H1 (cell line): Measurements from ENCODE around the gene CTNND2. TPM values are rescaled to one million over a fixed set of nuclear protein-coding genes. Genes with fewer than 3 reads are reported as not detected.

Experiments used
- CTCF ChIA-PET: fragments of 300-600 bp; sonication (Branson Sonifier 250); formaldehyde crosslinking; loops from one replicate; lab custom pipeline; 2021; ENCODE audit not compliant: partially characterized antibody; lab: Charles Lee
- POLR2A ChIA-PET: fragments of 300-600 bp; sonication (Branson Sonifier 250); formaldehyde crosslinking; loops from one replicate; lab custom pipeline; 2021; ENCODE audit warnings: inconsistent platforms; ENCODE audit not compliant: partially characterized antibody; lab: Charles Lee
- DNase-seq, 2 experiments: peaks; one replicate each; pipeline versions ENCODE4 v3.0.0 to v3.0.0-alpha.2; 2010 to 2022; ENCODE audit warnings: low spot score in 2 of 2, low read depth in 1 of 2, mixed read lengths in 1 of 2
- FAIRE-seq: peaks from 2 replicates; lab custom pipeline; 2011; peaks lifted over from hg19 to GRCh38; lab: Jason Lieb, UNC
- H2AFZ ChIP-seq: 2 replicates; pipeline ENCODE4 v1.8.1; 2012; ENCODE audit warnings: low read length, inconsistent platforms
- H2AK5ac ChIP-seq: 2 replicates; pipeline ENCODE4 v1.6.1; 2013; ENCODE audit warnings: low read depth, low read length
- H2BK120ac ChIP-seq: replicated peaks from 2 replicates; pipeline ENCODE3; 2013; ENCODE audit warnings: low read depth, low read length, inconsistent platforms
- H2BK12ac ChIP-seq: 2 replicates; pipeline ENCODE4 v1.6.1; 2013; ENCODE audit warnings: low read depth, low read length
- H2BK15ac ChIP-seq: 2 replicates; pipeline ENCODE4 v1.6.1; 2013; ENCODE audit warnings: low read length
- H2BK20ac ChIP-seq: 2 replicates; pipeline ENCODE4 v1.6.1; 2013; ENCODE audit warnings: low read length
- H2BK5ac ChIP-seq: 2 replicates; pipeline ENCODE4 v1.6.1; 2013; ENCODE audit warnings: low read depth, low read length
- H3K14ac ChIP-seq: 2 replicates; pipeline ENCODE4 v1.6.1; 2013; ENCODE audit warnings: inconsistent platforms; ENCODE audit not compliant: insufficient read length
- H3K18ac ChIP-seq: 2 replicates; pipeline ENCODE4 v1.6.1; 2013; ENCODE audit warnings: low read length; ENCODE audit errors: extremely low read depth
- H3K23ac ChIP-seq: 2 replicates; pipeline ENCODE4 v1.6.1; 2013; ENCODE audit warnings: inconsistent platforms; ENCODE audit not compliant: insufficient read length
- H3K23me2 ChIP-seq: 2 replicates; pipeline ENCODE4 v1.6.1; 2013; ENCODE audit warnings: low read depth, low read length
- H3K27ac ChIP-seq: 2 replicates; pipeline ENCODE4 v1.6.1; 2011; ENCODE audit warnings: low read depth, low read length, inconsistent platforms
- H3K27me3 ChIP-seq, 4 experiments: replicated peaks in 1 of 4; 1 replicate in 1 of 4; 2 replicates in 3 of 4; pipeline versions ENCODE4 v1.6.1 to v1.8.1; 2011 to 2013; ENCODE audit warnings: low read length in 3 of 4, mild to moderate bottlenecking in 3 of 4, inconsistent platforms in 2 of 4, mixed read lengths in 2 of 4, moderate library complexity in 1 of 4; ENCODE audit not compliant: control insufficient read depth in 3 of 4, insufficient read depth in 3 of 4; ENCODE audit errors: extremely low read depth in 1 of 4
- H3K36me3 ChIP-seq, 4 experiments: 2 replicates each; pipeline versions ENCODE4 v1.6.1 to v1.8.1; 2011 to 2013; ENCODE audit warnings: mild to moderate bottlenecking in 4 of 4, low read length in 3 of 4, moderate library complexity in 2 of 4, control low read depth in 1 of 4, inconsistent platforms in 1 of 4; ENCODE audit not compliant: insufficient read depth in 4 of 4, control insufficient read depth in 2 of 4
- H3K4ac ChIP-seq: replicated peaks from 2 replicates; pipeline ENCODE3; 2013; ENCODE audit warnings: low read length, low read depth, mixed read lengths, inconsistent platforms; ENCODE audit not compliant: insufficient read length
- H3K4me1 ChIP-seq, 4 experiments: replicated peaks in 1 of 4; 1 replicate in 1 of 4; 2 replicates in 3 of 4; pipeline versions ENCODE4 v1.6.1 to v1.8.1; 2011 to 2013; ENCODE audit warnings: low read length in 3 of 4, inconsistent platforms in 2 of 4, mixed read lengths in 1 of 4; ENCODE audit not compliant: insufficient read depth in 4 of 4, control insufficient read depth in 3 of 4
- H3K4me2 ChIP-seq, 2 experiments: 2 replicates each; pipeline versions ENCODE4 v1.6.1 to v1.8.1; 2011 to 2013; ENCODE audit warnings: low read depth in 2 of 2, low read length in 2 of 2, control low read depth in 1 of 2, inconsistent platforms in 1 of 2, mild to moderate bottlenecking in 1 of 2; ENCODE audit not compliant: insufficient read depth in 1 of 2
- H3K4me3 ChIP-seq, 4 experiments: fragments of 200-600, 300-600 bp in 1 of 4; sonication (generic), shearing (Covaris generic), sonication (Bioruptor Twin) in 1 of 4; 2 replicates each; pipeline versions ENCODE4 v1.5.1 to v1.8.1; 2011 to 2016; ENCODE audit warnings: low read length in 4 of 4, low read depth in 3 of 4, control low read depth in 2 of 4, inconsistent platforms in 2 of 4, mild to moderate bottlenecking in 2 of 4, mixed read lengths in 1 of 4, moderate library complexity in 1 of 4; ENCODE audit not compliant: insufficient read depth in 2 of 4; ENCODE audit errors: extremely low read depth in 1 of 4
- H3K56ac ChIP-seq: replicated peaks from 2 replicates; pipeline ENCODE3; 2013; ENCODE audit warnings: low read depth, mild to moderate bottlenecking, mixed read lengths, low read length, inconsistent platforms; ENCODE audit not compliant: insufficient read length
- H3K79me1 ChIP-seq: 2 replicates; pipeline ENCODE4 v1.6.1; 2013; ENCODE audit warnings: low read depth, low read length, control low read depth
- H3K79me2 ChIP-seq, 2 experiments: 2 replicates each; pipeline versions ENCODE4 v1.6.1 to v1.8.1; 2012 to 2013; ENCODE audit warnings: low read length in 2 of 2, mild to moderate bottlenecking in 2 of 2, inconsistent platforms in 1 of 2; ENCODE audit not compliant: insufficient read depth in 2 of 2, control insufficient read depth in 1 of 2
- H3K9ac ChIP-seq, 4 experiments: replicated peaks in 1 of 4; 1 replicate in 1 of 4; 2 replicates in 3 of 4; pipeline versions ENCODE4 v1.6.1 to v1.8.1; 2011 to 2013; ENCODE audit warnings: low read depth in 3 of 4, low read length in 3 of 4, control low read depth in 2 of 4, mild to moderate bottlenecking in 2 of 4, moderate library complexity in 2 of 4, inconsistent platforms in 1 of 4; ENCODE audit errors: extremely low read depth in 1 of 4
- H3K9me3 ChIP-seq, 2 experiments: 2 replicates each; pipeline versions ENCODE4 v1.6.1 to v1.8.1; 2012 to 2013; ENCODE audit warnings: mild to moderate bottlenecking in 2 of 2, moderate library complexity in 2 of 2, control low read depth in 1 of 2, inconsistent platforms in 1 of 2, low read depth in 1 of 2, low read length in 1 of 2, mixed read lengths in 1 of 2; ENCODE audit not compliant: insufficient read depth in 2 of 2
- H4K20me1 ChIP-seq, 2 experiments: replicated peaks in 1 of 2; 2 replicates each; pipeline versions ENCODE3 to v1.8.1; 2011 to 2013; ENCODE audit warnings: inconsistent platforms in 2 of 2, low read length in 2 of 2, mild to moderate bottlenecking in 1 of 2; ENCODE audit not compliant: insufficient read depth in 2 of 2, control insufficient read depth in 1 of 2
- H4K5ac ChIP-seq: 2 replicates; pipeline ENCODE4 v1.6.1; 2013; ENCODE audit warnings: low read length, low read depth, mixed read lengths, inconsistent platforms; ENCODE audit not compliant: insufficient read length
- H4K8ac ChIP-seq: 2 replicates; pipeline ENCODE4 v1.8.0; 2013; ENCODE audit warnings: mild to moderate bottlenecking, moderate library complexity, low read length, inconsistent platforms; ENCODE audit not compliant: insufficient read depth; ENCODE audit errors: extremely low read depth
- H4K91ac ChIP-seq: replicated peaks from 2 replicates; pipeline ENCODE3; 2013; ENCODE audit warnings: low read length, mixed read lengths, inconsistent platforms; ENCODE audit not compliant: insufficient read length
- BRCA1 ChIP-seq: IDR thresholded peaks from 2 replicates; pipeline ENCODE4 v1.6.1; 2012; ENCODE audit warnings: low read depth, low read length, improper control_type of control experiment
- FOSL1 ChIP-seq: IDR thresholded peaks from 2 replicates; pipeline ENCODE4 v1.6.1; 2011; ENCODE audit warnings: mild to moderate bottlenecking, low read depth, low read length, moderate library complexity; ENCODE audit not compliant: insufficient read depth
- HDAC6 ChIP-seq: IDR thresholded peaks from one replicate; pipeline ENCODE4 v1.7.1; 2012; ENCODE audit warnings: low read depth, mild to moderate bottlenecking, inconsistent platforms, low read length, moderate library complexity
- KDM4A ChIP-seq: IDR thresholded peaks from one replicate; pipeline ENCODE4 v1.7.1; 2012; ENCODE audit warnings: low read depth, mild to moderate bottlenecking, moderate library complexity, low read length, inconsistent platforms; ENCODE audit not compliant: severe bottlenecking
- RAD21 ChIP-seq, 2 experiments: IDR thresholded peaks in 1 of 2; conservative IDR thresholded peaks in 1 of 2; 2 replicates each; pipeline ENCODE4 v1.6.1; 2011; ENCODE audit warnings: low read depth in 2 of 2, low read length in 2 of 2, improper control_type of control experiment in 1 of 2, inconsistent platforms in 1 of 2, mild to moderate bottlenecking in 1 of 2, moderate library complexity in 1 of 2
- SP4 ChIP-seq: IDR thresholded peaks from 2 replicates; pipeline ENCODE4 v1.6.1; 2012; ENCODE audit warnings: low read length, inconsistent platforms
- SUZ12 ChIP-seq: fragments of 200-600 bp; sonication (generic); IDR thresholded peaks from 2 replicates; pipeline ENCODE4 v1.6.1; 2012; ENCODE audit warnings: mild to moderate bottlenecking, inconsistent platforms, low read length, moderate library complexity, mixed read lengths
- TCF12 ChIP-seq: IDR thresholded peaks from 2 replicates; pipeline ENCODE4 v1.6.1; 2011; ENCODE audit warnings: low read depth, mild to moderate bottlenecking, low read length
- WGBS, 2 experiments: shearing (Covaris generic) in 1 of 2; methylation state at CpG; one replicate each; pipeline versions ENCODE4 v1.1.6 to v1.1.7; 2013 to 2015; ENCODE audit warnings: low lambda C conversion rate in 2 of 2, mixed read lengths in 2 of 2, inconsistent platforms in 1 of 2, low coverage in 1 of 2, missing lambda C conversion rate in 1 of 2; ENCODE audit not compliant: insufficient replicate concordance in 2 of 2, insufficient coverage in 1 of 2, insufficient read length in 1 of 2; ENCODE audit errors: extremely low coverage in 1 of 2, missing lambda C conversion rate in 1 of 2; 5-methylcytosine and 5-hydroxymethylcytosine counted together
- polyA plus RNA-seq, 7 experiments: library from polyadenylated mRNA; depleted of rRNA in 3 of 7; stranded (reverse) in 5 of 7; unstranded in 2 of 7; fragments of >200 nt in 5 of 7; fragments of 200-250 nt in 2 of 7; gene quantifications; 1 replicate in 5 of 7; 2 replicates in 1 of 7; 4 replicates in 1 of 7; pipeline versions ENCODE4 v1.2.1 to v1.2.3, GENCODE V29; 2011 to 2013; ENCODE audit warnings: missing spikeins in 2 of 7, mixed read lengths in 2 of 7
- total RNA-seq: library from RNA; stranded (reverse); fragmentation: NEBNext Ultra II Directional; extraction: Animal tissue kit (Norgen Biotek cat#: 25700); gene quantifications from 2 replicates; pipeline ENCODE4 v1.2.1, GENCODE V29; 2021
- TF ChIP-seq, protein P1 (sequence below), 3 experiments: IDR thresholded peaks; 1 replicate in 2 of 3; 2 replicates in 1 of 3; pipeline versions ENCODE4 v1.5.1 to v1.6.1; 2011; ENCODE audit warnings: low read length in 3 of 3, mild to moderate bottlenecking in 3 of 3, inconsistent platforms in 2 of 3, low read depth in 1 of 3, moderate library complexity in 1 of 3; ENCODE audit not compliant: insufficient read depth in 1 of 3; ENCODE audit errors: control extremely low read depth in 1 of 3

CTNND2 gene
- total and polyA plus RNA-seq, 2 of the 8 experiments (the other 6 are each of a cell fraction or from before 2014, with no cell fraction given), result 7.4 to 14.2 TPM

DNA sequence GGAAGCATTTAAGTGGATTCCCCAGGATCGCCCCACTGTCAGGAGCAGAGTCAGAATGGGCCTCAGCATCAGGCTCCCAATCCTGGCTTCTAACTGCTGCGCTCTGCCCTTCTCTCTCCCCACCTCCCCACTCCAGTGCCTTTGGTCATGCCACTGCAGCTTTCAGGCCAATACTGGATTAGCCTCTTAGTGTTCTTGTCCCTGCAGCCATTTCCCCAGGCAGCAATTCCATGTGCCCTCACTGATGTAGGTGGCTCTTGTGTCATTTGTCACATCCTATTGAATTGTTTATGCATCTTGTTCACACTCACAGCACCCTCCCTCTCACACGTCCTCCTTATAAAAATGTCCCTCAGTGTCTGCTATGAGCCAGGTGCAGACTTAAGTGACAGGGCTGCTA lies 599.0 kb downstream of the CTNND2 start:
- Histone ChIP-seq H2BK5ac (no peak overlapping the region), H3K36me3 (no peaks in the 10 kb centered on the region), H3K14ac (no peak overlapping the region), H2BK120ac (no peak overlapping the region), H3K9me3 (no peaks in the 10 kb centered on the region; a peak in 1 of 4 replicates), H2AK5ac (no peak overlapping the region), H3K79me1 (no peaks in the 10 kb centered on the region), H3K27ac (no peak overlapping the region), H4K5ac (no peak overlapping the region), H3K4ac (no peak overlapping the region), H2BK20ac (no peak overlapping the region), H2BK12ac (no peak overlapping the region), H3K4me2 (no peak overlapping the region), H3K23ac (no peak overlapping the region), H2AFZ (no peak overlapping the region), H3K23me2 (no peaks in the 10 kb centered on the region), H4K91ac (no peak overlapping the region), H2BK15ac (no peak overlapping the region), H3K79me2 (no peaks in the 10 kb centered on the region), H3K4me3 (no peak overlapping the region), H3K56ac (no peak overlapping the region), H4K8ac (no peak overlapping the region), H3K9ac (no peak overlapping the region), H3K27me3 (no peaks in the 10 kb centered on the region), H3K18ac (no peak overlapping the region), H3K4me1 (0 out of 7 replicates have a peak, but pooled peaks cover 0 to 2% (median 0%) of the 10 kb centered on the region in 4 experiments), H4K20me1 (no peaks in the 10 kb centered on the region)
- 93% methylated on average over 3 of the region's 3 CpGs; no CpG with 5 or more reads in 1 of the 2 experiments for WGBS, 2 experiments
- FAIRE-seq, result no peak
- CTCF ChIA-PET, result interaction anchor here (1.2 kb wide), 1 partner anchor 15 kb away, joined by 3 read pairs; no protein-coding TSS in a partner anchor
- no peak for DNase-seq
- POLR2A ChIA-PET, result no interaction called here
- no peak for TF ChIP-seq BRCA1
- no peak for TF ChIP-seq SP4
- no peak for TF ChIP-seq TCF12
- TF ChIP-seq, protein P1, sequence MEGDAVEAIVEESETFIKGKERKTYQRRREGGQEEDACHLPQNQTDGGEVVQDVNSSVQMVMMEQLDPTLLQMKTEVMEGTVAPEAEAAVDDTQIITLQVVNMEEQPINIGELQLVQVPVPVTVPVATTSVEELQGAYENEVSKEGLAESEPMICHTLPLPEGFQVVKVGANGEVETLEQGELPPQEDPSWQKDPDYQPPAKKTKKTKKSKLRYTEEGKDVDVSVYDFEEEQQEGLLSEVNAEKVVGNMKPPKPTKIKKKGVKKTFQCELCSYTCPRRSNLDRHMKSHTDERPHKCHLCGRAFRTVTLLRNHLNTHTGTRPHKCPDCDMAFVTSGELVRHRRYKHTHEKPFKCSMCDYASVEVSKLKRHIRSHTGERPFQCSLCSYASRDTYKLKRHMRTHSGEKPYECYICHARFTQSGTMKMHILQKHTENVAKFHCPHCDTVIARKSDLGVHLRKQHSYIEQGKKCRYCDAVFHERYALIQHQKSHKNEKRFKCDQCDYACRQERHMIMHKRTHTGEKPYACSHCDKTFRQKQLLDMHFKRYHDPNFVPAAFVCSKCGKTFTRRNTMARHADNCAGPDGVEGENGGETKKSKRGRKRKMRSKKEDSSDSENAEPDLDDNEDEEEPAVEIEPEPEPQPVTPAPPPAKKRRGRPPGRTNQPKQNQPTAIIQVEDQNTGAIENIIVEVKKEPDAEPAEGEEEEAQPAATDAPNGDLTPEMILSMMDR (IDR thresholded peaks at IDR 0.05; ENCODE audit: control extremely low read depth in 1 of 3, insufficient read depth in 1 of 3, low read depth in 1 of 3, low read length in 3 of 3), result no peak
- no peak for TF ChIP-seq FOSL1
- no peak for TF ChIP-seq SUZ12
- TF ChIP-seq RAD21 (IDR thresholded peaks at IDR 0.05 in 1 of 2, conservative IDR thresholded peaks at IDR 0.05 in 1 of 2; ENCODE audit: low read depth in 2 of 2, low read length in 2 of 2), result no peak
- TF ChIP-seq KDM4A, result no peak
- no peak for TF ChIP-seq HDAC6
